ENCODE data around the gene PRELP. TPM values are rescaled to one million over a fixed set of nuclear protein-coding genes. Genes with fewer than 3 reads are reported as not detected.
"Not testable (repeated sequence)": the region's sequence is repeated elsewhere in the genome, so short reads cannot be mapped to it uniquely, and the experiment has no call there.

The PRELP gene
- polyA plus RNA-seq, 3 donors from 2014 or later, result not detected

- H3K27ac Mint-ChIP-seq, result no peak overlapping the region
- H3K36me3 Mint-ChIP-seq, result no peaks in the 10 kb centered on the region
- DNase-seq, result no peak
- no peaks in the 10 kb centered on the region for H3K4me1 Mint-ChIP-seq
- H3K9me3 Mint-ChIP-seq, result no peaks in the 10 kb centered on the region
- H3K4me3 Mint-ChIP-seq, result no peak overlapping the region
- peaks cover 8 to 30% (median 10%) of the 10 kb centered on the region in 3 donors for H3K27me3 Mint-ChIP-seq (ENCODE audit: low read depth in 3 of 3)
These were observed 13.9 kb upstream of the PRELP start for GRCh38 chr1:203461717-203462116.

GRCh38 chr1:203462143-203462542 lies 13.5 kb upstream of the PRELP start:
- Mint-ChIP-seq H3K9me3 (no peaks in the 10 kb centered on the region), H3K27ac (no peak overlapping the region), H3K4me1 (no peaks in the 10 kb centered on the region), H3K36me3 (no peaks in the 10 kb centered on the region), H3K4me3 (no peak overlapping the region), H3K27me3 (ENCODE audit: low read depth in 3 of 3) (peaks cover 7 to 30% (median 10%) of the 10 kb centered on the region in 3 donors)
- DNase-seq, result no peak

DNA sequence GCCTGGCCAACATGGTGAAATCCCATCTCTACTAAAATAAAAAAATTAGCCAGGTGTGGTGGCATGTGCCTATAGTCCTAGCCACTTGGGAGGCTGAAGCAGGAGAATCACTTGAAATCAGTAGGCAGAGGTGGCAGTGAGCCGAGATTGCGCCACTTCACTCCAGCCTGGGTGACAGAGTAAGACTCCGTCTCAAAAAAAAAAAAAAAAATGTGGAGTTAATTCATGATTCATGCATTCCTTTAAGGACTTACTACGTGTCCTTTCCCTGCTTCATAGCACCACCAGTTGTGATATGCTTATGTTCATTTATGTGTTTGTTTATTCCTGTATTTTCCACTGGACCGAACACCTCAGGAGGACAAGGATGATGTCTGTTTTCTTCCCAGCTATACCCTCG lies 12.7 kb upstream of the PRELP start:
- Mint-ChIP-seq H3K4me1 (no peaks in the 10 kb centered on the region), H3K27ac (no peak overlapping the region), H3K4me3 (no peak overlapping the region), H3K27me3 (ENCODE audit: low read depth in 3 of 3) (peaks cover 9 to 32% (median 10%) of the 10 kb centered on the region in 3 donors), H3K36me3 (no peaks in the 10 kb centered on the region), H3K9me3 (no peaks in the 10 kb centered on the region)
- no peak for DNase-seq

DNA sequence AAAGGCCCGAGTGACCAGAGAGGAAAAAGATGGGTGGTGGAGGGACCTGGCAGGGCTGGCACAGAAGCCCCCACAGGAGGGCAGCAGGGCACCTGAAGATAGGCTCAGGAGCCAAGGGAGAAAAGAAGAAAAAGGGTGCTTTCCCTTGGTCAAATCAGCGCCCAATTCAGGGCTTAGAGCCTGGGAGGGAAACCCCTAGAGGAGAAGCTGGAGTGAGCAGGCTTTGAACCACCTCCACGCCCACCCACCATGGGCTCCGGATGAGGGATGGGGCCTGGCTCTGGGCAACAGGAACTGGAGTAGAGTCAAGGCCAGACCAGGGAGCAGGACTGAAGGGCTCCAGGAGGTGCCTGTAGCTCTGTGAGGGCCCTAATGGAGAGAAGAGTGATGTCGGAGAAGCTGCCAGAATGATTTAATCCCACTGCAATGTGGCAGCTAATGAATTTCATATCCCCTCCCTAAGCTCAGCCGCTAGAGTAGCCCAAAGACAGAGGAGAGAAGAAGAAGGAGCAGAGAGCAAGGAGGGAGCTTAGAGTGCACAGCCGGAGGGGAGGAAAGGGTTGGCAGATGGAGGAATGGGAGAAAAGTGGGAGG lies 12.0 kb upstream of the PRELP start:
- H3K4me1 Mint-ChIP-seq, result no peaks in the 10 kb centered on the region
- no peak overlapping the region for H3K4me3 Mint-ChIP-seq
- H3K27me3 Mint-ChIP-seq (ENCODE audit: low read depth in 3 of 3), result peaks cover 7 to 31% (median 9%) of the 10 kb centered on the region in 3 donors
- H3K36me3 Mint-ChIP-seq, result no peaks in the 10 kb centered on the region
- H3K9me3 Mint-ChIP-seq, result no peaks in the 10 kb centered on the region
- no peak overlapping the region for H3K27ac Mint-ChIP-seq
- no peak for DNase-seq

DNA sequence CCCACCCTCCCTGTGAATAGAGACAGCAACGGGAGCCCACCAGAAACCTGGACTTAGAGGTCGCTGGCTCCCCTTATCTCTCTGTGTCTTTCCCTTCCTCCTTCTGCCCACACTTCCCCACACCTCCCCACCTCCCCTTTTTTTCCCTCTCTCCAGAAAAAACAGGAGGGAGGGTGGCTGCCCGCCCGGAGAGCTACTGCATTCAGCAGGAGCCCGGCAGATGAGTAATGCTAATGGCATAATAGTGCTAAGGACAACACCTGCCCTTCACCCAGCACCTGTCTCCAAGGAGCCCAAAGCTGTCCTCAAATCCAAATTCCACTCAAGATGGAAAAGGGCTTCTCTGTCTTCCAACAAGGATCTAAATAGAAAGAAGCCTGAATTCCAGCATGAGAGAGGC lies 11.4 kb upstream of the PRELP start:
- Mint-ChIP-seq H3K9me3 (no peaks in the 10 kb centered on the region), H3K36me3 (no peaks in the 10 kb centered on the region), H3K4me1 (no peaks in the 10 kb centered on the region), H3K27me3 (ENCODE audit: low read depth in 3 of 3) (peaks cover 7 to 29% (median 9%) of the 10 kb centered on the region in 3 donors), H3K4me3 (no peak overlapping the region), H3K27ac (no peak overlapping the region)
- no peak for DNase-seq

GRCh38 chr1:203464743-203465142 lies 10.9 kb upstream of the PRELP start:
- Mint-ChIP-seq H3K36me3 (no peaks in the 10 kb centered on the region), H3K27ac (no peak overlapping the region), H3K4me3 (no peak overlapping the region), H3K27me3 (ENCODE audit: low read depth in 3 of 3) (peaks cover 6 to 28% (median 10%) of the 10 kb centered on the region in 3 donors), H3K9me3 (no peaks in the 10 kb centered on the region), H3K4me1 (no peaks in the 10 kb centered on the region)
- no peak for DNase-seq

DNA sequence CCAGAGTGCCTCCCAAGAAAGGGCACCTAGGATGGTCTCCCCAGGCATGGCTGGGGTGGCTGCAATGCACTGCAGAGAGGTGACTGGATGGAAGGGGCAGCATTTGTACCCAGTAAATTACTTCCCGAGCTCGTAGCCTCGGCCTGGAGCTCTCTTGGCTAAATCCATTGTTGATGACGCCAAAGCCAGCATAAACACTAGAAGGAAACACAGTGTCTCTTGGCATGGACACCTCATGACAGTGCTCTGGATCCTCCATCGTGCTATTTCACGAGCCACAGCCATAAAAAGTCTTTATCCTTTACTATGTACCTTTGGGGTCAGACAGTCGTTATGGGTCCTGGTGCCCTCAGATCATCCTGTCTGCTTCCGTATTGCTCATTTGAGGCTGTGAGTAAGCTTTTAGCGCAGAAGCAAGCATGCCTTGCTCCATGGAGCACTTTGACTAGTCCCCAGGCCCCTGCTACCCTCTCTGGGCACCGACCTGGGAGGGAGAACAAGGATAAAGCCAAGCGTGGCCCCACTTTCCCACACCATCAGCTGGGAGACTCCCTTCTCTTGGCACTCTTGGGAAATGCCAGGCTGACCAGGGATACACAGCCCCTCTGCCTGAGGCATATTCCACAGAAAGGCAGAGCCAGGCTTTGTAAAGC lies 10.3 kb upstream of the PRELP start:
- no peak for DNase-seq
- H3K27me3 Mint-ChIP-seq (ENCODE audit: low read depth in 3 of 3), result peaks cover 6 to 26% (median 10%) of the 10 kb centered on the region in 3 donors
- H3K9me3 Mint-ChIP-seq, result no peaks in the 10 kb centered on the region
- no peak overlapping the region for H3K27ac Mint-ChIP-seq
- H3K4me1 Mint-ChIP-seq, result no peaks in the 10 kb centered on the region
- H3K36me3 Mint-ChIP-seq, result no peaks in the 10 kb centered on the region
- H3K4me3 Mint-ChIP-seq, result no peak overlapping the region

DNA sequence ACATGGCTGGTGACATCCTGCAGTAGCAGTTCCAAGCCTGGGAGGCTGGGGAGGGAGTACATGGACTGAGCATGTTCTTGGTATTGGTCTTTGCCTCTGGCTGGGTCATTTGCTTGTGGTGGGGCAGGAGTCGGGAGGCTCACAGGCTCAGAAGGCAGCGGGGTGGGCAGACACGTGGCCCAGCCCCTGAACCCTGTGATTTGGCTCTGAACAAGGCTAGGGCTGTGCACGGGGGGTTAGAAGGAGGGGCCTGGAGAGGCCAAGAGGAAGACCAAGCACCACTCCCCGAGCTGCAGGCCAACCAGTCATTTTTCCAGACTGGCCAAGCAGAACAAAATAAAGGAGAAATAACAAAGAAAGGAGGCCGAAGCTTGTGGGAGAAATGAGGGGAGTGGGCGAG lies 9.7 kb upstream of the PRELP start:
- Mint-ChIP-seq H3K27ac (no peak overlapping the region), H3K4me1 (no peaks in the 10 kb centered on the region), H3K36me3 (no peaks in the 10 kb centered on the region), H3K9me3 (no peaks in the 10 kb centered on the region), H3K27me3 (ENCODE audit: low read depth in 3 of 3) (peaks cover 5 to 24% (median 10%) of the 10 kb centered on the region in 3 donors), H3K4me3 (no peak overlapping the region)
- DNase-seq, result no peak

GRCh38 chr1:203466906-203467549 lies 8.6 kb upstream of the PRELP start:
- Mint-ChIP-seq H3K27ac (peak overlapping the region in 1 of 6 donors; percentile 8), H3K27me3 (ENCODE audit: low read depth in 3 of 3) (peaks cover 3 to 18% (median 9%) of the 10 kb centered on the region in 3 donors)
- H3K4me3 Mint-ChIP-seq, H3K36me3 Mint-ChIP-seq, H3K4me1 Mint-ChIP-seq, H3K9me3 Mint-ChIP-seq, DNase-seq: not testable (repeated sequence)

DNA sequence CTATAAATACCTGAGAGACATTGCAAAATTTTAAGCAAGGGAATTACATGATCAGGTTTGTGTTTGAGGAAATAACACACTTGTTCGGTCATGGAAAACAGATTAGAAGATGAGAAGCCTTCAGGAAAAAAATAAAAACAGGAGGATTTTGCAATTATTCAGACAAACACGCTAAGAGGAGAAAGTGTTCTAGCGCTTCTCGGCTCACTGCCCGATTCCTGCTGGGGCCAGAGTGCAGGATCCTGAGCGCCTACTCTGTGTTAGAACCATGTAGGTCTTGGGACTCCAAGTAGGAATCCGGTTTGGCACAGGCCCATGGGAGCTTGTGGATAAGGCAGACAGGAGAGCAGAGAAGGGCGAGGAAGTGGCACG lies 8.1 kb upstream of the PRELP start:
- no peak for DNase-seq
- Mint-ChIP-seq H3K9me3 (no peaks in the 10 kb centered on the region), H3K4me3 (no peak overlapping the region), H3K36me3 (no peaks in the 10 kb centered on the region), H3K27ac (no peak overlapping the region), H3K4me1 (no peaks in the 10 kb centered on the region), H3K27me3 (ENCODE audit: low read depth in 3 of 3) (peaks cover 2 to 18% (median 8%) of the 10 kb centered on the region in 3 donors)

DNA sequence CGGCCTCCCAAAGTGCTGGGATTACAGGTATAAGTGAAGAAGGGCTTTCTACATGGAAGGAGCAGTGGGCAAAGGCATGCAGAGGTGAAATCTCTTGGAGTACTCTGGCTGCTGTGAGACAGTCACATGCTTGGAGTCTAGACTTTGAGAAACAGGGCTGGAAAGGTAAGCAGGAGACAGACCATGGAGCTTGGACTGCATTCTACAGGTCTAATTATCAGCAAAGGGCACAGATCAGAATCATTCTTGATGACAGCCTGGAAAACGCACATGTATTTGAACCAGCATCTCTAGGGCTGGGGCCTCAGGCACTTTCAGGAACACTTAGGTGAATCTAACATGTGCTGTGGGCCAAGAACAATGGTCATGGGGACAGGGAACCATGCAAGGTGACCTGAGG lies 7.3 kb upstream of the PRELP start:
- H3K4me1 Mint-ChIP-seq, result no peaks in the 10 kb centered on the region
- H3K4me3 Mint-ChIP-seq, result no peak overlapping the region
- H3K27me3 Mint-ChIP-seq (ENCODE audit: low read depth in 3 of 3), result peaks cover 1 to 14% (median 9%) of the 10 kb centered on the region in 3 donors
- DNase-seq, result no peak
- H3K27ac Mint-ChIP-seq, result no peak overlapping the region
- no peaks in the 10 kb centered on the region for H3K36me3 Mint-ChIP-seq
- no peaks in the 10 kb centered on the region for H3K9me3 Mint-ChIP-seq

DNA sequence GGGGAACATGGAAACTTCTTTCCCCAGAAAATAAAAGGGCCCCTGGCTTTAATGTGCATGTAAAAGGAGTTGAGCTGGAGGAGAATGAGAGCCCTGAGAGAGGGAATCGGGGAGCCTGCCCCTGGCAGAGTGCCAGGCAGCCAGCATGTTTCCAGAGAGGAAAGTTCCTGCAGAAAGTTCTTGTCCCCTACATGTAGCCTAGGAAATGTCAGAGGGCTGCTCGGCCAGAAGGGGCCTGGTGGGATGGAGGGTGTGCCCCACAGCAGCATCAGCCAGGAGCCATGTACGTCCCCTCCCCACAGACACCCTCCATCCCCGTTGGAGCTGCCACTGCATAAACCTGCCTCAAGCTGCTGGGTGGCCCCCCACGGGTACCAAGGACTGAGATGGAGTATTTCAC lies 5.4 kb upstream of the PRELP start:
- no peak for DNase-seq
- no peaks in the 10 kb centered on the region for H3K4me1 Mint-ChIP-seq
- H3K36me3 Mint-ChIP-seq, result no peaks in the 10 kb centered on the region
- H3K27ac Mint-ChIP-seq, result no peak overlapping the region
- no peak overlapping the region for H3K4me3 Mint-ChIP-seq
- no peaks in the 10 kb centered on the region for H3K9me3 Mint-ChIP-seq
- peaks cover 4 to 10% (median 9%) of the 10 kb centered on the region in 3 donors for H3K27me3 Mint-ChIP-seq (ENCODE audit: low read depth in 3 of 3)

DNA sequence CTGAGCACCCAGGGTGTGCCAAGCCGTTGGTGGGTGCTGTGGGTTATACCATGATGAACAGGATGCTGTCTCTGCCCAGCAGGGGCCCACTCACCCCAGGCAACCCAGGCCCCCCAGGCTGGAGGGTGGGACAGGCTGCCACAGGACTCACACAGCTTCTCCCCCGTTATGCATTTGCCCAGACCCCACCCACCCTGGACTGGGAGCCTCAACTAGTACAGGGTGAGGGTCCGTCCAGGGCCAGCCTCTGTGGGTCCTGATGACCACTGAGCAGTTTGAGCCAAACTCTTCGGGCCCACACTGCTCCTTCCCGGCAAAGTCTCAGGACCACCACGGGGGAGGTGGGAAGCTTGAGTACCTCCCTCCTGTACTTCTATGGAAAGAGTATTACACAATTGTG lies 3.8 kb upstream of the PRELP start:
- Mint-ChIP-seq H3K4me3 (no peak overlapping the region), H3K4me1 (no peaks in the 10 kb centered on the region), H3K27me3 (ENCODE audit: low read depth in 3 of 3) (peaks cover 5 to 11% (median 9%) of the 10 kb centered on the region in 3 donors), H3K36me3 (no peaks in the 10 kb centered on the region), H3K27ac (no peak overlapping the region), H3K9me3 (no peaks in the 10 kb centered on the region)
- DNase-seq, result no peak

- Mint-ChIP-seq H3K27ac (no peak overlapping the region), H3K4me1 (no peaks in the 10 kb centered on the region), H3K4me3 (no peak overlapping the region), H3K36me3 (no peaks in the 10 kb centered on the region), H3K27me3 (ENCODE audit: low read depth in 3 of 3) (peaks cover 5 to 7% (median 5%) of the 10 kb centered on the region in 3 donors), H3K9me3 (no peaks in the 10 kb centered on the region)
- no peak for DNase-seq
These were observed 2.3 kb upstream of the PRELP start for GRCh38 chr1:203473281-203473680.
